Tibial nerve (tissue), 4 donors: ENCODE results near the gene ERG. TPM values are rescaled to one million over a fixed set of nuclear protein-coding genes. Genes with fewer than 3 reads are reported as not detected.

Experiments used
- DNase-seq, 2 donors: peaks; one replicate each; pipeline ENCODE4 v3.0.0-alpha.2; 2019; ENCODE audit warnings: low spot score in 2 of 2
- H3K27ac ChIP-seq, 4 donors: fragments of 200-600 bp; sonication (generic) in 3 of 4; one replicate each; pipeline ENCODE4 v1.5.1; 2017 to 2019; ENCODE audit warnings: mild to moderate bottlenecking in 1 of 4
- H3K27me3 ChIP-seq, 2 donors: fragments of 200-600 bp; sonication (generic) in 1 of 2; one replicate each; pipeline versions ENCODE4 v1.5.1 to v1.6.0; 2017 to 2019
- H3K36me3 ChIP-seq, 3 donors: fragments of 200-600 bp; sonication (generic); one replicate each; pipeline ENCODE4 v1.5.1; 2018 to 2019
- H3K4me1 ChIP-seq, 4 donors: fragments of 200-600 bp; sonication (generic) in 3 of 4; one replicate each; pipeline ENCODE4 v1.5.1; 2017 to 2019
- H3K4me3 ChIP-seq, 4 donors: fragments of 200-600 bp; sonication (generic) in 3 of 4; one replicate each; pipeline ENCODE4 v1.5.1; 2017 to 2019; ENCODE audit warnings: mild to moderate bottlenecking in 1 of 4, moderate library complexity in 1 of 4
- H3K9me3 ChIP-seq, 4 donors: fragments of 200-600 bp; sonication (generic) in 3 of 4; one replicate each; pipeline ENCODE4 v1.5.1; 2017 to 2019
- EP300 ChIP-seq, 2 donors: sonication (generic); formaldehyde crosslinking; IDR thresholded peaks; one replicate each; pipeline ENCODE4 v1.6.1; 2017; ENCODE audit warnings: antibody characterized with exemption in 2 of 2, mild to moderate bottlenecking in 1 of 2
- POLR2A ChIP-seq, 2 donors: fragments of 450-650 bp; IDR thresholded peaks; one replicate each; pipeline ENCODE4 v1.6.1; 2017; ENCODE audit warnings: antibody characterized with exemption in 2 of 2, mild to moderate bottlenecking in 2 of 2, moderate library complexity in 2 of 2
- WGBS, 2 donors: methylation state at CpG; one replicate each; pipeline ENCODE4 v1.1.5; 2018; 5-methylcytosine and 5-hydroxymethylcytosine counted together
- total RNA-seq, 4 donors: library from RNA; depleted of rRNA; stranded (reverse); fragments of >200 nt; gene quantifications; one replicate each; pipeline ENCODE4 v1.1.0, GENCODE V29; 2016
- TF ChIP-seq, protein P1 (sequence below), 5 experiments: fragments of 200-600 bp in 3 of 5; fragments of 450-650 bp in 2 of 5; sonication (generic) in 3 of 5; IDR thresholded peaks; one replicate each; pipeline ENCODE4 v1.5.1; 2016 to 2019; ENCODE audit warnings: antibody characterized with exemption in 5 of 5, mild to moderate bottlenecking in 3 of 5, moderate library complexity in 2 of 5

ERG gene
- total RNA-seq, 4 donors from 2014 or later: 5.9 to 20.4 (median 17.6) TPM

DNA sequence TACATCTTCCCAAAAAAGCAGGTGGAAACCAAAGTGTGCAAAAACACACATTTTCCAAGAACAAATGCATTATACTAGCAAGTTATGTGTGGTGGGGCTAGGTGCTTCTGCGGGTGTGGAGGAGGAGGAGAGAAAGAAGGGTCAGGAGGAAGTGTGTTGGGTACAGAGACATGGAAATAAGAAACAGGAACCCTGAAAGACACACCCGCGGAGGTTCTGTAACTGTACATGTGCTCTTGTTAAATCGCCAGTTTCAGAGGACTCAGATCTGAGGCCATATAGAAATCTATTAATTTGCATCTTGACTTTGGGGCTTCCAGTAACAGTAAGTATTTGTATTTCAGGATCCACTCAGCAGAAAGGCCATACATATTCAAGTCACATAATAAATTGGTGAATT is 30.9 kb downstream of the ERG start:
- Histone ChIP-seq H3K27ac (no peak overlapping the region), H3K36me3 (no peaks in the 10 kb centered on the region), H3K27me3 (no peaks in the 10 kb centered on the region), H3K9me3 (no peaks in the 10 kb centered on the region), H3K4me1 (no peaks in the 10 kb centered on the region), H3K4me3 (no peak overlapping the region)
- 65 to 82% methylated on average over 4 of the region's 4 CpGs for WGBS, 2 donors
- DNase-seq: no peak
- TF ChIP-seq POLR2A (IDR thresholded peaks at IDR 0.05): no peak
- TF ChIP-seq, protein P1, sequence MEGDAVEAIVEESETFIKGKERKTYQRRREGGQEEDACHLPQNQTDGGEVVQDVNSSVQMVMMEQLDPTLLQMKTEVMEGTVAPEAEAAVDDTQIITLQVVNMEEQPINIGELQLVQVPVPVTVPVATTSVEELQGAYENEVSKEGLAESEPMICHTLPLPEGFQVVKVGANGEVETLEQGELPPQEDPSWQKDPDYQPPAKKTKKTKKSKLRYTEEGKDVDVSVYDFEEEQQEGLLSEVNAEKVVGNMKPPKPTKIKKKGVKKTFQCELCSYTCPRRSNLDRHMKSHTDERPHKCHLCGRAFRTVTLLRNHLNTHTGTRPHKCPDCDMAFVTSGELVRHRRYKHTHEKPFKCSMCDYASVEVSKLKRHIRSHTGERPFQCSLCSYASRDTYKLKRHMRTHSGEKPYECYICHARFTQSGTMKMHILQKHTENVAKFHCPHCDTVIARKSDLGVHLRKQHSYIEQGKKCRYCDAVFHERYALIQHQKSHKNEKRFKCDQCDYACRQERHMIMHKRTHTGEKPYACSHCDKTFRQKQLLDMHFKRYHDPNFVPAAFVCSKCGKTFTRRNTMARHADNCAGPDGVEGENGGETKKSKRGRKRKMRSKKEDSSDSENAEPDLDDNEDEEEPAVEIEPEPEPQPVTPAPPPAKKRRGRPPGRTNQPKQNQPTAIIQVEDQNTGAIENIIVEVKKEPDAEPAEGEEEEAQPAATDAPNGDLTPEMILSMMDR (IDR thresholded peaks at IDR 0.05): no peak
- no peak for TF ChIP-seq EP300 (IDR thresholded peaks at IDR 0.05)

DNA sequence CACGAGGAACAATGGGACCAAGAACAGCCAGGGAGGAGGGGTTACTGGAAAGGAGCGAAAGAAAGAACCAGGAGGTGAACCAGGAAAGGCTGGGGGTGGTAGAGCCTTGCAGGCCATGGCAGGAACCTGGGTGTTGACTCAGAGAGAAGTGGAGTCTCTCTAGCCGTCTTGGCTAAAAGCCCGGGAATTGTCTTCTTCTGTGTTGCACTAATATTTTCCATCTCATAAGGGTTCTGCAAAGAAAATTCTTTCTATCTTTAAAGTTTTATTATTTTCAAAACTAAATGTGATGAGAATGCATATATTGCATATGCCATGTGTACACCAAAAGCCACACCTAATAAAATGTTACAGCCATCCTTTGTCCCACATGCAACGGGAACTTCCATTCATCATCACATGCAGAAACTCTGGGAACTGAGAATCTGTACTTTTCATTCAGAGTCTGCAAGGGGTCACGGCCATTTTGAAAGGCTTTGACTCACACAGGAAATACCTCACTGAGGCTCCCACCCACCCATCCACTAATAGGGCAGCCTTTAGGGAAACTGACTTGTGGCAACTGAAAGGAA is 38.0 kb downstream of the ERG start:
- H3K4me1 ChIP-seq: peaks cover 0 to 13% (median 3%) of the 10 kb centered on the region in 4 donors
- 41 to 51% methylated on average over 6 of the region's 6 CpGs for WGBS, 2 donors
- TF ChIP-seq, protein P1 (IDR thresholded peaks at IDR 0.05): no peak
- TF ChIP-seq POLR2A (IDR thresholded peaks at IDR 0.05): no peak
- TF ChIP-seq EP300 (IDR thresholded peaks at IDR 0.05): no peak

DNA sequence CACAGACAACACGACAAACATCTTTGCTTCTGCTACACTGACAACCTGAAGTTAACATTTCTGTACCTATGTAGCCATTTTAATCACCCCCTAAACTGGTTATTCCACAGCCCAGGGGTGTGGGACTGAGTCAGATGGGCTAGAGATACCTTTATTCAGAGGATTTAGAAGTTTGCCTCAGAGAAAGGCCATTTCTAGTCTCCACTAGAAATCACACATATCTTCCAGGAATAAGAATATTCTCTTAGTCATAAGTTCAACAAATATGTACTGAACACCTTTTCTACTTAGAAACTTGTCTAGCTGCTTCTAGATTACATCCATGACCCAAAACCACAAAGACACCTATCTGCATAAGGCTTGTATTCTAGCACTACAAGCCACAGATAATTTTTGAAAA is 38.8 kb downstream of the ERG start:
- DNase-seq: no peak
- H3K9me3 ChIP-seq: no peaks in the 10 kb centered on the region
- no peak overlapping the region for H3K27ac ChIP-seq
- no peaks in the 10 kb centered on the region for H3K36me3 ChIP-seq
- peaks cover 0 to 13% (median 3%) of the 10 kb centered on the region in 4 donors for H3K4me1 ChIP-seq
- TF ChIP-seq POLR2A (IDR thresholded peaks at IDR 0.05): no peak
- TF ChIP-seq, protein P1 (IDR thresholded peaks at IDR 0.05): no peak
- H3K27me3 ChIP-seq: no peaks in the 10 kb centered on the region
- 93 to 97% methylated on average over 1 of the region's 1 CpG for WGBS, 2 donors
- no peak overlapping the region for H3K4me3 ChIP-seq

More for the DNA sequence above, 38.0 kb downstream of the ERG start:
- Histone ChIP-seq H3K27me3 (no peaks in the 10 kb centered on the region), H3K4me3 (no peak overlapping the region), H3K27ac (peak overlapping the region in 2 of 4 donors; percentile 12 to 62), H3K36me3 (no peaks in the 10 kb centered on the region), H3K9me3 (no peaks in the 10 kb centered on the region)
- no peak for DNase-seq

DNA sequence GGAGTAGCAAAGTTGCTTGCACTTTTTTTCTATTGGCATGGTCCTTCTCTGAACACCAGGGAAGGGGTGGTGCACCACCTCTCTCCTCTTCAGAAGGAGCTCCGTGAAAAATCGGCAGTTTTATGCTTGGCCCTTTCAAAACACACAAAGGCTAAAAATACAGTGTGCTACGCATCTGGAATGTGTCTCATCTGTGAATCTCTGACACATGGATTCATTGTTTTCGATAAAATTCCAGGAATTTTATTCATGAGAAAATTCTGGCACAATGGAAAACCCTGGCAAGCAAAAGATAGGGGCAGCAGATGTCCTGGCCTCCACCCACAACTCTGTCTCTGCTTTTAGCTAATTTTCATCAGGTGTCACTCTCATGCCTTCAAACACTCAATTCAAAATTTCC is 42.9 kb downstream of the ERG start:
- Histone ChIP-seq H3K4me3 (no peak overlapping the region), H3K4me1 (peaks cover 0 to 13% (median 3%) of the 10 kb centered on the region in 4 donors), H3K36me3 (no peaks in the 10 kb centered on the region), H3K27ac (no peak overlapping the region), H3K9me3 (no peaks in the 10 kb centered on the region), H3K27me3 (no peaks in the 10 kb centered on the region)
- TF ChIP-seq EP300 (IDR thresholded peaks at IDR 0.05) (no peak), POLR2A (IDR thresholded peaks at IDR 0.05) (no peak)
- TF ChIP-seq, protein P1 (IDR thresholded peaks at IDR 0.05): no peak
- DNase-seq: no peak
- 28 to 38% methylated on average over 4 of the region's 4 CpGs for WGBS, 2 donors

DNA sequence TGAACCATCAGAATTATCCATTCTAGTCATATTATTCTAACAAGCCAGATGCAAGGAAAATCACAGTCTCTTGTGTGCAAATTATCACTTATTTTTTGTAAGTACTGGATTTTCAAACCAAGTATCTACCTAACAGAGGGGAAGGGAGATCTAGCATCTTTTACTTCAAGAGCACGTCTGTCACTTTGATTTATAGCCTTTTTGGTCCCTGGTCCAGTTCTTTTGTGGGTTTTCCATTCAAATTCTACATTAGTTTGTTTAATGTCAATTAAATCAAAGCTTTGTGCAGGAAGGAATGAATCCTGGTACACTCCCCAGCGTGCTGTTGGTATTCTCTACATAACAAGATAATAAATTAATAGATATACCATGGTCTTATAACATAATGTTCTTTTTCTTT is 43.6 kb downstream of the ERG start:
- WGBS, 2 donors: 82 to 88% methylated on average over 2 of the region's 2 CpGs
- no peak for DNase-seq
- Histone ChIP-seq H3K9me3 (no peaks in the 10 kb centered on the region), H3K4me3 (no peak overlapping the region), H3K27me3 (no peaks in the 10 kb centered on the region), H3K4me1 (peaks cover 0 to 13% (median 3%) of the 10 kb centered on the region in 4 donors), H3K36me3 (no peaks in the 10 kb centered on the region), H3K27ac (no peak overlapping the region)
- TF ChIP-seq EP300 (IDR thresholded peaks at IDR 0.05) (no peak), POLR2A (IDR thresholded peaks at IDR 0.05) (no peak)
- TF ChIP-seq, protein P1 (IDR thresholded peaks at IDR 0.05): no peak
